ENCODE measurements around the gene ZC3H18. TPM values are rescaled to one million over a fixed set of nuclear protein-coding genes. Genes with fewer than 3 reads are reported as not detected.
"Not testable (repeated sequence)": the region's sequence is repeated elsewhere in the genome, so short reads cannot be mapped to it uniquely, and the experiment has no call there.

The ZC3H18 gene
- total RNA-seq, 2 experiments from 2014 or later: 72.0 to 72.7 TPM

GRCh38 chr16:88602091-88602490, 31.9 kb downstream of the ZC3H18 start:
- Mint-ChIP-seq H3K27me3 (no peaks in the 10 kb centered on the region), H3K27ac (no peak overlapping the region), H3K9me3 (no peaks in the 10 kb centered on the region), H3K4me3 (no peak overlapping the region), H3K4me1 (ENCODE audit: low read depth) (peaks cover 4% of the 10 kb centered on the region), H3K36me3 (peaks cover 31% of the 10 kb centered on the region)
- no peak for DNase-seq
- POLR2A ChIA-PET: no interaction called here
- CTCF ChIA-PET: no interaction called here
- intact Hi-C loops (cut with micrococcal nuclease): no loop called here

GRCh38 chr16:88605186-88606147, 35.3 kb downstream of the ZC3H18 start:
- H3K4me1 Mint-ChIP-seq (ENCODE audit: low read depth): no peaks in the 10 kb centered on the region
- no peak for DNase-seq
- CTCF ChIA-PET: no interaction called here
- POLR2A ChIA-PET: no interaction called here
- no peak overlapping the region for H3K27ac Mint-ChIP-seq
- H3K9me3 Mint-ChIP-seq: no peaks in the 10 kb centered on the region
- intact Hi-C loops (cut with micrococcal nuclease): no loop called here
- no peaks in the 10 kb centered on the region for H3K27me3 Mint-ChIP-seq
- H3K4me3 Mint-ChIP-seq: no peak overlapping the region
- H3K36me3 Mint-ChIP-seq: peaks cover 33% of the 10 kb centered on the region

GRCh38 chr16:88606148-88606757, 36.0 kb downstream of the ZC3H18 start:
- ChIA-PET CTCF (no interaction called here), POLR2A (no interaction called here)
- DNase-seq: no peak
- H3K4me1 Mint-ChIP-seq (ENCODE audit: low read depth): no peaks in the 10 kb centered on the region
- H3K27ac Mint-ChIP-seq: no peak overlapping the region
- intact Hi-C loops (cut with micrococcal nuclease): no loop called here
- H3K4me3 Mint-ChIP-seq: no peak overlapping the region
- no peaks in the 10 kb centered on the region for H3K27me3 Mint-ChIP-seq
- no peaks in the 10 kb centered on the region for H3K9me3 Mint-ChIP-seq
- H3K36me3 Mint-ChIP-seq: peaks cover 30% of the 10 kb centered on the region

- ChIA-PET POLR2A (no interaction called here), CTCF (no interaction called here)
- no peaks in the 10 kb centered on the region for H3K27me3 Mint-ChIP-seq
- H3K4me3 Mint-ChIP-seq: no peak overlapping the region
- no peak for DNase-seq
- H3K36me3 Mint-ChIP-seq: peaks cover 22% of the 10 kb centered on the region
- no peaks in the 10 kb centered on the region for H3K9me3 Mint-ChIP-seq
- intact Hi-C loops (cut with micrococcal nuclease): no loop called here
- no peaks in the 10 kb centered on the region for H3K4me1 Mint-ChIP-seq (ENCODE audit: low read depth)
- no peak overlapping the region for H3K27ac Mint-ChIP-seq
Measured at GRCh38 chr16:88608076-88608475, 37.9 kb downstream of the ZC3H18 start.

DNA sequence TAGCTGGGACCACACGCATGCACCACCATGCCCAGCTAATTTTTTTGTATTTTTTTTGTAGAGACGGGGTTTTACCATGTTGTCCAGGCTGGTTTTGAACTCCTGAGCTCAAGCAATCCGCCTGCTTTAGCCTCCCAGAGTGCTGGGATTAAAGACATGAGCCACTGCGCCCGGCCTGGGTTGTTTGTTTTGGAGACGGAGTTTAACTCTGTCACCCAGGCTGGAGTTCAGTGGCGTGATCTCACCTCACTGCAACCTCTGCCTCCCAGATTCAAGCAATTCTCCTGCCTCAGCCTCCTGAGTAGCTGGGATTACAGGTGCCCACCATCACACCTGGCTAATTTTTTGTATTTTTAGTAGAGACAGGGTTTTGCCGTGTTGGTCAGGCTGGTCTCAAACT, 39.2 kb downstream of the ZC3H18 start:
- H3K9me3 Mint-ChIP-seq; intact Hi-C loops (cut with micrococcal nuclease); H3K27ac Mint-ChIP-seq; H3K4me1 Mint-ChIP-seq (ENCODE audit: low read depth); H3K4me3 Mint-ChIP-seq; POLR2A ChIA-PET; DNase-seq; H3K27me3 Mint-ChIP-seq: not testable (repeated sequence)
- CTCF ChIA-PET: interaction anchor here (1.2 kb wide), 1 partner anchor 173 kb away, joined by 3 read pairs; no protein-coding TSS in a partner anchor
- H3K36me3 Mint-ChIP-seq: peaks cover 19% of the 10 kb centered on the region

DNA sequence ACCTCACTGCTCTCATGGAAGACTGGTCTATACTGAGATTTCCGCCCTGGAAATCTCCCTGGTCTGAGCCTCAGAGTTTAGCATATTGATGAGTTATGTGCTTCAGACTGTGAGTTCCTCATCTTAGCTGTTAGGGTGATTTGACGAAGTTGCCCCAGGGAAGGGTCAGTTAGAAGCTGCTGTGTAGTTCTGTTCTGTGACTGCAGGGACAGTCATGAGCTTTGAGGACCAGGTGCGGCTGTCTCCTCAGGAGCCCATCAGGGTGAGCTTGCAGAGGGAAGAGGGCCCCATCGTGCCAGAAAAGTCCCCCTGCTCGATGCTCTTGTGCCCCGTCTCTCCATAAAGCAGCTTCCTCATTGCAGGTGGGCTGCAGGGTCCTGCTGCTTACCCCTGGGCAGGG, 39.9 kb downstream of the ZC3H18 start:
- H3K4me1 Mint-ChIP-seq (ENCODE audit: low read depth): no peaks in the 10 kb centered on the region
- no peak overlapping the region for H3K4me3 Mint-ChIP-seq
- intact Hi-C loops (cut with micrococcal nuclease): no loop called here
- no peak for DNase-seq
- no peaks in the 10 kb centered on the region for H3K9me3 Mint-ChIP-seq
- ChIA-PET POLR2A (no interaction called here), CTCF (interaction anchor here (1.2 kb wide), 1 partner anchor 172 kb away, joined by 3 read pairs; no protein-coding TSS in a partner anchor)
- H3K27me3 Mint-ChIP-seq: no peaks in the 10 kb centered on the region
- peaks cover 19% of the 10 kb centered on the region for H3K36me3 Mint-ChIP-seq
- no peak overlapping the region for H3K27ac Mint-ChIP-seq

DNA sequence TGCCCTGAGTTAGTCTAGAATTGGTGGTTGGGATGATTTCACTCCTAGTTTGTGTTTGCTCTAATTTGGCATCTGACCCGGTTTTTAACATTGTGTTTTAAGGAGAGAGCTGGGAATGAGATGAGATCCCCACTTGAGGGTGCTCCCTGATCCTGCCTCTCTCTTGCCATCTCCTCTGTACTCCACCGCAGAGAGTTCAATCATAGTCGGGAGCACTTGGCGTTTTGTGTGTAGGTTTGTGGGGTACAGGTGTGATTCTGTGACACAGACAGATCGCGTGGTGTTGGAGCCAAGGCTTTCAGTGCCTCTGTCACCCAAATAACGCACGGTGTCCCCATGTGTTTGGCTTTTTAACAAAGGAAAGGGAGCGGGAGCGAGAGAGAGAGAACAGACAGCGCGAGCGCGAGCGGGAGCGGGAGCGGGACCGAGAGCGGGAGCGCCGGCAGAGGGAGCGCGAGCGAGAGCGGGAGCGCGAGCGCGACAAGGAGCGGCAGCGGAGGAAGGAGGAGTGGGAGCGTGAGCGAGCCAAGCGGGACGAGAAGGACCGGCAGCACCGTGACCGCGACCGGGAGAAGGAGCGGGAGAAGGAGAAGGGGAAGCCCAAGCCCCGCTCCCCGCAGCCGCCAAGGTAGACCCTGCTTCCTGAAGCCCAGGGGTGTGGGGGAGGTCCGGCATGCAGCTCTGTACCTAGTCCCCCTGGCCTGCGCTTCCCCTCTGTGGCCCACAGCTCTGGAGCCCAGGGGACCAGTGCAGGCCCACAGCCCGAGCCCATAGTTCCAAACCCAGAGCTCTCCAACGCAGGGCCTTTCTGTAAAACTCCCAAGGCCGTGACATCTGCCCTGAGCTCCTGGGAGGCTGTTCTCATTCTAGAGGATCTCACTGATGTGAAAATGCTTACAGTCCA, 41.0 kb downstream of the ZC3H18 start:
- H3K4me3 Mint-ChIP-seq: no peak overlapping the region
- no peak overlapping the region for H3K27ac Mint-ChIP-seq
- H3K27me3 Mint-ChIP-seq: no peaks in the 10 kb centered on the region
- no peaks in the 10 kb centered on the region for H3K9me3 Mint-ChIP-seq
- no peak for DNase-seq
- ChIA-PET CTCF (no interaction called here), POLR2A (no interaction called here)
- intact Hi-C loops (cut with micrococcal nuclease): no loop called here
- H3K4me1 Mint-ChIP-seq (ENCODE audit: low read depth): peaks cover under 1% of the 10 kb centered on the region
- H3K36me3 Mint-ChIP-seq: peaks cover 19% of the 10 kb centered on the region

- H3K9me3 Mint-ChIP-seq: no peaks in the 10 kb centered on the region
- no peaks in the 10 kb centered on the region for H3K27me3 Mint-ChIP-seq
- H3K4me3 Mint-ChIP-seq: no peak overlapping the region
- peaks cover 5% of the 10 kb centered on the region for H3K4me1 Mint-ChIP-seq (ENCODE audit: low read depth)
- no peak overlapping the region for H3K27ac Mint-ChIP-seq
- peaks cover 14% of the 10 kb centered on the region for H3K36me3 Mint-ChIP-seq
- CTCF ChIA-PET: interaction anchor here (1.3 kb wide), 1 partner anchor 20 kb away, joined by 4 read pairs; no protein-coding TSS in a partner anchor
- POLR2A ChIA-PET: no interaction called here
- intact Hi-C loops (cut with micrococcal nuclease): no loop called here
- DNase-seq: no peak
Measured at GRCh38 chr16:88613293-88613692, 43.1 kb downstream of the ZC3H18 start.

DNA sequence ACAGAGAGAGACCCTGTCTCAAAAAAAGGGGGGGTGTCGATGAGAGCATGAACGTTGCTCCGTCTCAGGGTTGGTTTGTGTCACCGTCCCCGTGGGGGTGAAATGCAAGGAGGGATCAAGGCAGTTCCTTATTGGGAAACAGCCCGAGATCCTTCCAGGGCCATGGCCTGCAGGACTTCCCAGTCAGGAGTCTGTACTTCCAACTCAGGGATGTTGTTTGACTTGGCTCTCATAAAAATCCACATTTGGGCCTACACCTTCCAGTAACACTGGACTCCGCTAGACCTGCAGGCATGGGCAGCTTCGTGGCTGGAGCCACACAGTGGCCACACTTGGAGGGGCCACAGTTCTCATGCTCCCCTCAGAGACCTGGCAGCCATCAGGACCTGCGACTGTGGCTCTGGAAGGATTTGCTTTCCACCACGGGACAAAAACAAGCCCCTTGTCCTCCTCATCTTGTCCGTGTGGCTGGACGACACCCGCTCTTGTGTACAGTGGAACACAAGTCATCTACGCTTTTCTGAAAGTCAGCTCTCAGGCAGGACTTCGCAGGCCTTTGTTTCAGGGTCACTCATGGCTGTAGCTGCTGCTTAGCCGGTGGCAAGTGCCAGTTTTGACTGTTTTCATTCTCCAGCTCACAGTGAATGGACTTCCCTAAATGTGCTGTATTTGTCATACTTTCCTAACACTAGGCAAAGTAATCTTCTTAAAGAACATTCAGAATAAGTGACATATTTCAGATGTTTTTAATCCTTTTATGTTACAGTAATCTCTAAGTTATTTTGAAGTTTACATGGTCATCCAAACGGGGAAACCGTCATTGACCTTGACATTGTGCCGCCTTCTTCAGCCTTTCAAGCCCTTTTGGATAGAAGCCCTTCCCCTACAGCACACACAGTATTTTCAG, 44.0 kb downstream of the ZC3H18 start:
- Mint-ChIP-seq H3K4me3 (no peak overlapping the region), H3K4me1 (ENCODE audit: low read depth) (peaks cover 13% of the 10 kb centered on the region), H3K36me3 (peaks cover 12% of the 10 kb centered on the region), H3K9me3 (no peaks in the 10 kb centered on the region), H3K27ac (peak overlapping the region; percentile 4), H3K27me3 (no peaks in the 10 kb centered on the region)
- ChIA-PET CTCF (no interaction called here), POLR2A (no interaction called here)
- no peak for DNase-seq
- intact Hi-C loops (cut with micrococcal nuclease): no loop called here

DNA sequence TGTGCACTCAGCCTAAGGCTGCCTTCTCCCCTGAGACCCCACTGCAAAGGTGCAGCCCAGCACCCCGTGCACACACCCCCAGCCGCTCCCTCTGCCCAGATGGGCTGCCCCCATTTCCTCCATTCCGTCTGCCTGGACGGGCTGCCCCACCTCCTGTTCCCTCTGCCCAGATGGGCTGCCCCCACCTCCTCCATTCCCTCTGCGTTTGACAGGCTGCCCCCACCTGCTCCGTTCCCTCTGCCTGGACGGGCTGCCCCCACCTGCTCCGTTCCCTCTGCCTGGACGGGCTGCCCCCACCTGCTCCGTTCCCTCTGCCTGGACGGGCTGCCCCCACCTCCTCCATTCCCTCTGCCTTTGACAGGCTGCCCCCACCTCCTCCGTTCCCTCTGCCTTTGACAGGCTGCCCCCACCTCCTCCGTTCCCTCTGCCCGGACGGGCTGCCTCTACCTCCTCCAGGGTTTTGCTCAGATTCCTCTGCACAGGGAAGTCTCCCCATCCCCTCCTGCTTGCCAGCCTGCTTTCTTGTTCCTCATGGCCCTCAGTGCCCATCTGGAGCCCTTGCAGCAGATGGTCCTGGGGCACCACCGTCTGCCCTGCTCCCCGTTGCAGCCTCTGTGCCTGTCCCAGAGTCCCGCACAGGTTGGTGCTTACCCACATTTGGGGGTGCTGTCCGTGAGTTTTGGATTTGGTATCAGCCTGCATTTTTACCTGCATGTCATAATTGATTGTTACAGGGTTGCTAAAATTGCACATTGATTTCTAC, 44.8 kb downstream of the ZC3H18 start:
- H3K27ac Mint-ChIP-seq: no peak overlapping the region
- intact Hi-C loops (cut with micrococcal nuclease): no loop called here
- no peak overlapping the region for H3K4me3 Mint-ChIP-seq
- no peak for DNase-seq
- peaks cover 22% of the 10 kb centered on the region for H3K4me1 Mint-ChIP-seq (ENCODE audit: low read depth)
- peaks cover 8% of the 10 kb centered on the region for H3K36me3 Mint-ChIP-seq
- POLR2A ChIA-PET: no interaction called here
- no peaks in the 10 kb centered on the region for H3K27me3 Mint-ChIP-seq
- H3K9me3 Mint-ChIP-seq: no peaks in the 10 kb centered on the region
- CTCF ChIA-PET: no interaction called here

DNA sequence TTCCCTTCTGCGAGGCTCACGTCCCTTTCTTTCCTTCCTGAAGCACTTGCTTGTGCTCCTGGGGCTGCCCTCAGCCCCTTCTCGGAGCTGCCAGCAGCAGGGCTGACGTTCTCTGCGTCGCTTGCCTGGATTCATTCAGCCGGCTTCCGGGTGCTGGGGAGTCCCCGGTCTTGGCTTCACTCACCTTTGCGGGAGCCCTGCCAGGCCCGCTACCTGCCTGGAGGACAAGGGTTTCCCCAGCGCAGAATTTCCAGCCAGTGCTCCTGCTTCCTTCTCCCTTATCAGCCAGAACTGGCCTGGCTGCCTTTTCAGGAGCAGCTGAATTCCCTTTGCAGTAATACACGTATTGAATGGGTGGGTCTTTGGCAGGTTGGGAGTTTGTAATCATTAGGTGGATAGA, 46.1 kb downstream of the ZC3H18 start:
- H3K4me1 Mint-ChIP-seq (ENCODE audit: low read depth): peaks cover 31% of the 10 kb centered on the region
- H3K4me3 Mint-ChIP-seq: no peak overlapping the region
- no peaks in the 10 kb centered on the region for H3K27me3 Mint-ChIP-seq
- no peaks in the 10 kb centered on the region for H3K9me3 Mint-ChIP-seq
- intact Hi-C loops (cut with micrococcal nuclease): no loop called here
- DNase-seq: no peak
- no peak overlapping the region for H3K27ac Mint-ChIP-seq
- H3K36me3 Mint-ChIP-seq: peaks cover 3% of the 10 kb centered on the region
- POLR2A ChIA-PET: interaction anchor here (0.7 kb wide), 1 partner anchor 164 kb away, joined by 3 read pairs; no protein-coding TSS in a partner anchor
- CTCF ChIA-PET: interaction anchor here (1.1 kb wide), 1 partner anchor 17 kb away, joined by 3 read pairs; no protein-coding TSS in a partner anchor

All from activated CD4-positive, alpha-beta memory T cell treated with anti-CD3 and anti-CD28 coated beads for 36 hours (primary cell).